Measurements from ENCODE around the gene CYSLTR2.

CYSLTR2 gene

GRCh38 chr13:48749144-48749543, 95.4 kb downstream of the CYSLTR2 start:
- H3K36me3 ChIP-seq (ENCODE audit: low read length) = no peaks in the 10 kb centered on the region
- no peaks in the 10 kb centered on the region for H4K20me1 ChIP-seq (ENCODE audit: low read depth, low read length)
- TF ChIP-seq EZH2phosphoT487 (conservative IDR thresholded peaks at IDR 0.05; ENCODE audit: low read length) (no peak), CTCF (IDR thresholded peaks at IDR 0.05; ENCODE audit: insufficient read depth, low read length, poor library complexity, severe bottlenecking) (no peak)
- H3K4me3 ChIP-seq (ENCODE audit: insufficient read depth, low read length, poor library complexity, severe bottlenecking) = no peak overlapping the region
- H2AFZ ChIP-seq (ENCODE audit: low read depth, low read length, severe bottlenecking) = no peak overlapping the region
- no peak overlapping the region for H3K9ac ChIP-seq (ENCODE audit: low read length)
- no peaks in the 10 kb centered on the region for H3K9me2 ChIP-seq (replicated peaks; ENCODE audit: insufficient read depth, low read length)
- H3K79me2 ChIP-seq (ENCODE audit: insufficient read depth, low read length) = no peaks in the 10 kb centered on the region
- H3K27ac ChIP-seq (ENCODE audit: low read depth, low read length) = no peak overlapping the region
- H3K27me3 ChIP-seq (ENCODE audit: low read length) = no peaks in the 10 kb centered on the region
- no peak overlapping the region for H3K4me2 ChIP-seq (ENCODE audit: low read depth, low read length, poor library complexity, severe bottlenecking)
- H3F3A ChIP-seq (ENCODE audit: insufficient read depth) = no peaks in the 10 kb centered on the region
- H3K9me3 ChIP-seq (ENCODE audit: insufficient read depth, low read length) = no peaks in the 10 kb centered on the region

GRCh38 chr13:48749699-48750473, 96.2 kb downstream of the CYSLTR2 start:
- H3K4me2 ChIP-seq (ENCODE audit: low read depth, low read length, poor library complexity, severe bottlenecking) = no peak overlapping the region
- TF ChIP-seq CTCF (IDR thresholded peaks at IDR 0.05; ENCODE audit: insufficient read depth, low read length, poor library complexity, severe bottlenecking) (peak; percentile 47), EZH2phosphoT487 (conservative IDR thresholded peaks at IDR 0.05; ENCODE audit: low read length) (no peak)
- no peaks in the 10 kb centered on the region for H3K9me3 ChIP-seq (ENCODE audit: insufficient read depth, low read length)
- H3K79me2 ChIP-seq (ENCODE audit: insufficient read depth, low read length) = no peaks in the 10 kb centered on the region
- H3K9me2 ChIP-seq (replicated peaks; ENCODE audit: insufficient read depth, low read length) = no peaks in the 10 kb centered on the region
- H3F3A ChIP-seq (ENCODE audit: insufficient read depth) = no peaks in the 10 kb centered on the region
- no peaks in the 10 kb centered on the region for H3K36me3 ChIP-seq (ENCODE audit: low read length)
- peak overlapping the region; percentile 14 for H2AFZ ChIP-seq (ENCODE audit: low read depth, low read length, severe bottlenecking)
- H3K27me3 ChIP-seq (ENCODE audit: low read length) = no peaks in the 10 kb centered on the region
- no peaks in the 10 kb centered on the region for H4K20me1 ChIP-seq (ENCODE audit: low read depth, low read length)
- H3K27ac ChIP-seq (ENCODE audit: low read depth, low read length) = no peak overlapping the region
- H3K9ac ChIP-seq (ENCODE audit: low read length) = no peak overlapping the region
- no peak overlapping the region for H3K4me3 ChIP-seq (ENCODE audit: insufficient read depth, low read length, poor library complexity, severe bottlenecking)

GRCh38 chr13:48750588-48751383, 97.1 kb downstream of the CYSLTR2 start:
- no peaks in the 10 kb centered on the region for H3K9me3 ChIP-seq (ENCODE audit: insufficient read depth, low read length)
- H3K79me2 ChIP-seq (ENCODE audit: insufficient read depth, low read length) = no peaks in the 10 kb centered on the region
- no peaks in the 10 kb centered on the region for H3F3A ChIP-seq (ENCODE audit: insufficient read depth)
- H2AFZ ChIP-seq (ENCODE audit: low read depth, low read length, severe bottlenecking) = no peak overlapping the region
- no peak overlapping the region for H3K9ac ChIP-seq (ENCODE audit: low read length)
- H3K27ac ChIP-seq (ENCODE audit: low read depth, low read length) = no peak overlapping the region
- H3K27me3 ChIP-seq (ENCODE audit: low read length) = no peaks in the 10 kb centered on the region
- H3K36me3 ChIP-seq (ENCODE audit: low read length) = no peaks in the 10 kb centered on the region
- no peaks in the 10 kb centered on the region for H4K20me1 ChIP-seq (ENCODE audit: low read depth, low read length)
- no peak for TF ChIP-seq EZH2phosphoT487 (conservative IDR thresholded peaks at IDR 0.05; ENCODE audit: low read length)
- no peak for TF ChIP-seq CTCF (IDR thresholded peaks at IDR 0.05; ENCODE audit: insufficient read depth, low read length, poor library complexity, severe bottlenecking)
- no peak overlapping the region for H3K4me2 ChIP-seq (ENCODE audit: low read depth, low read length, poor library complexity, severe bottlenecking)
- H3K9me2 ChIP-seq (replicated peaks; ENCODE audit: insufficient read depth, low read length) = no peaks in the 10 kb centered on the region
- H3K4me3 ChIP-seq (ENCODE audit: insufficient read depth, low read length, poor library complexity, severe bottlenecking) = no peak overlapping the region

All from SU-DHL-6 (cell line).